ENCODE measurements around the gene ZEB1.

ZEB1 gene

DNA sequence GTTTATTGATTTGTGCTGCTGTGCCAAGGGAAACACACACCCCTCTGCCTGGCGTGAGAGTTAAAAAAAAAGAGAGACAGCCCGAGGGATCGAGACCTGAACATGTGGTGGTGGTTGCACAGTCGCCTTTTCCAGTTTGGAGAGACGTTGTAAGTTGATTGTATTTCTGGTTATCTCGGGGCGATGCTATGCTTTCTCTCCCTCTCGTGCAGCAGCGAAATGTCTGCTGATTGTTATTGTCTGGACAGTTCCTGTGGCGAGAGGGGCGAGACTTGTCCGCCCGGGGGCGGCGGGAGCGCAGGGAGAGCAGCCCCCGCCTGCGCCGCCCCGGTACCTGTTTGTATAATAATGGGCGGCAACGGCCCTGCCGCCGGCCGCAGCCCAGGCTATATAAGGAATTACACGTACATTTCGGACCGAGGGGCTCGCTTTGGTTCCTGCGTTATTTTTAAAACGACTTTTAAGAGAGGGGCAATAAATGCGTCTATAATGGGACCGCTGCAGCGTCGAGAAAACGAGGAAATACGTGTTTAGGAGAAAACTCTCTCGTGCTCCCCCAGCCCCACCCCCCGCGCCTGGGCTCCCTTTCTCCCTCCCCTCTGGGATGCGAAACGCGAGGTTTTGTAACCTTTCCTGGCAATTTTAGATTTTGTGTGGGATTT lies 1.7 kb downstream of the ZEB1 start (continued):
- no peak for TF ChIP-seq ZNF404 (tag by site-specific recombination; IDR thresholded peaks at IDR 0.05)
- TF ChIP-seq ZNF654 (tag by site-specific recombination; IDR thresholded peaks at IDR 0.05; ENCODE audit: low read depth) = no peak
- 0 out of 2 replicates have a peak, but pooled peaks have one; percentile 37 for TF ChIP-seq SCRT1 (tag by site-specific recombination; IDR thresholded peaks at IDR 0.05; ENCODE audit: borderline replicate concordance)
- no peak for TF ChIP-seq ZNF23 (tag by site-specific recombination; IDR thresholded peaks at IDR 0.05; ENCODE audit: borderline replicate concordance)
- no peak for TF ChIP-seq ZNF580 (tag by site-specific recombination; IDR thresholded peaks at IDR 0.05)
- no peak for TF ChIP-seq ZNF433 (tag by site-specific recombination; IDR thresholded peaks at IDR 0.05; ENCODE audit: low read depth)
- TF ChIP-seq, protein P1, sequence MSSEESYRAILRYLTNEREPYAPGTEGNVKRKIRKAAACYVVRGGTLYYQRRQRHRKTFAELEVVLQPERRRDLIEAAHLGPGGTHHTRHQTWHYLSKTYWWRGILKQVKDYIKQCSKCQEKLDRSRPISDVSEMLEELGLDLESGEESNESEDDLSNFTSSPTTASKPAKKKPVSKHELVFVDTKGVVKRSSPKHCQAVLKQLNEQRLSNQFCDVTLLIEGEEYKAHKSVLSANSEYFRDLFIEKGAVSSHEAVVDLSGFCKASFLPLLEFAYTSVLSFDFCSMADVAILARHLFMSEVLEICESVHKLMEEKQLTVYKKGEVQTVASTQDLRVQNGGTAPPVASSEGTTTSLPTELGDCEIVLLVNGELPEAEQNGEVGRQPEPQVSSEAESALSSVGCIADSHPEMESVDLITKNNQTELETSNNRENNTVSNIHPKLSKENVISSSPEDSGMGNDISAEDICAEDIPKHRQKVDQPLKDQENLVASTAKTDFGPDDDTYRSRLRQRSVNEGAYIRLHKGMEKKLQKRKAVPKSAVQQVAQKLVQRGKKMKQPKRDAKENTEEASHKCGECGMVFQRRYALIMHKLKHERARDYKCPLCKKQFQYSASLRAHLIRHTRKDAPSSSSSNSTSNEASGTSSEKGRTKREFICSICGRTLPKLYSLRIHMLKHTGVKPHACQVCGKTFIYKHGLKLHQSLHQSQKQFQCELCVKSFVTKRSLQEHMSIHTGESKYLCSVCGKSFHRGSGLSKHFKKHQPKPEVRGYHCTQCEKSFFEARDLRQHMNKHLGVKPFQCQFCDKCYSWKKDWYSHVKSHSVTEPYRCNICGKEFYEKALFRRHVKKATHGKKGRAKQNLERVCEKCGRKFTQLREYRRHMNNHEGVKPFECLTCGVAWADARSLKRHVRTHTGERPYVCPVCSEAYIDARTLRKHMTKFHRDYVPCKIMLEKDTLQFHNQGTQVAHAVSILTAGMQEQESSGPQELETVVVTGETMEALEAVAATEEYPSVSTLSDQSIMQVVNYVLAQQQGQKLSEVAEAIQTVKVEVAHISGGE (tag by site-specific recombination; conservative IDR thresholded peaks at IDR 0.05; ENCODE audit: low read depth) = 0 out of 2 replicates have a peak, but pooled peaks have one; percentile 9
- TF ChIP-seq HOXD13 (CRISPR knock-in tag; IDR thresholded peaks at IDR 0.05; ENCODE audit: borderline replicate concordance) = no peak
- TF ChIP-seq RBAK (tag by site-specific recombination; IDR thresholded peaks at IDR 0.05) = no peak
- TF ChIP-seq, protein P2, sequence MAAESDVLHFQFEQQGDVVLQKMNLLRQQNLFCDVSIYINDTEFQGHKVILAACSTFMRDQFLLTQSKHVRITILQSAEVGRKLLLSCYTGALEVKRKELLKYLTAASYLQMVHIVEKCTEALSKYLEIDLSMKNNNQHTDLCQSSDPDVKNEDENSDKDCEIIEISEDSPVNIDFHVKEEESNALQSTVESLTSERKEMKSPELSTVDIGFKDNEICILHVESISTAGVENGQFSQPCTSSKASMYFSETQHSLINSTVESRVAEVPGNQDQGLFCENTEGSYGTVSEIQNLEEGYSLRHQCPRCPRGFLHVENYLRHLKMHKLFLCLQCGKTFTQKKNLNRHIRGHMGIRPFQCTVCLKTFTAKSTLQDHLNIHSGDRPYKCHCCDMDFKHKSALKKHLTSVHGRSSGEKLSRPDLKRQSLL (tag by site-specific recombination; IDR thresholded peaks at IDR 0.05) = no peak
- TF ChIP-seq KLF1 (tag by site-specific recombination; IDR thresholded peaks at IDR 0.05) = peak; percentile 62; the same call in 1 of the 2 replicates
- peak; percentile 80 for TF ChIP-seq EGR2 (tag by site-specific recombination; IDR thresholded peaks at IDR 0.05; ENCODE audit: low read depth)
- TF ChIP-seq PATZ1 (tag by site-specific recombination; IDR thresholded peaks at IDR 0.05) = peak; percentile 87
- TF ChIP-seq ZNF223 (tag by site-specific recombination; IDR thresholded peaks at IDR 0.05) = no peak
- no peak for TF ChIP-seq ZNF548 (tag by site-specific recombination; IDR thresholded peaks at IDR 0.05)
- no peak for TF ChIP-seq ZNF19 (tag by site-specific recombination; IDR thresholded peaks at IDR 0.05; ENCODE audit: low read depth)
- TF ChIP-seq ZNF132 (tag by site-specific recombination; IDR thresholded peaks at IDR 0.05; ENCODE audit: borderline replicate concordance) = no peak
- TF ChIP-seq INSM2 (tag by site-specific recombination; IDR thresholded peaks at IDR 0.05) = no peak
- TF ChIP-seq ZNF423 (tag by site-specific recombination; IDR thresholded peaks at IDR 0.05) = no peak
- TF ChIP-seq ZNF600 (tag by site-specific recombination; IDR thresholded peaks at IDR 0.05) = no peak
- TF ChIP-seq, protein P3, sequence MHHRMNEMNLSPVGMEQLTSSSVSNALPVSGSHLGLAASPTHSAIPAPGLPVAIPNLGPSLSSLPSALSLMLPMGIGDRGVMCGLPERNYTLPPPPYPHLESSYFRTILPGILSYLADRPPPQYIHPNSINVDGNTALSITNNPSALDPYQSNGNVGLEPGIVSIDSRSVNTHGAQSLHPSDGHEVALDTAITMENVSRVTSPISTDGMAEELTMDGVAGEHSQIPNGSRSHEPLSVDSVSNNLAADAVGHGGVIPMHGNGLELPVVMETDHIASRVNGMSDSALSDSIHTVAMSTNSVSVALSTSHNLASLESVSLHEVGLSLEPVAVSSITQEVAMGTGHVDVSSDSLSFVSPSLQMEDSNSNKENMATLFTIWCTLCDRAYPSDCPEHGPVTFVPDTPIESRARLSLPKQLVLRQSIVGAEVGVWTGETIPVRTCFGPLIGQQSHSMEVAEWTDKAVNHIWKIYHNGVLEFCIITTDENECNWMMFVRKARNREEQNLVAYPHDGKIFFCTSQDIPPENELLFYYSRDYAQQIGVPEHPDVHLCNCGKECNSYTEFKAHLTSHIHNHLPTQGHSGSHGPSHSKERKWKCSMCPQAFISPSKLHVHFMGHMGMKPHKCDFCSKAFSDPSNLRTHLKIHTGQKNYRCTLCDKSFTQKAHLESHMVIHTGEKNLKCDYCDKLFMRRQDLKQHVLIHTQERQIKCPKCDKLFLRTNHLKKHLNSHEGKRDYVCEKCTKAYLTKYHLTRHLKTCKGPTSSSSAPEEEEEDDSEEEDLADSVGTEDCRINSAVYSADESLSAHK (tag by site-specific recombination; IDR thresholded peaks at IDR 0.05) = no peak
- peak; percentile 71; the same call in 1 of the 2 replicates for TF ChIP-seq ZSCAN30 (tag by site-specific recombination; IDR thresholded peaks at IDR 0.05)
- TF ChIP-seq REST (tag by site-specific recombination; IDR thresholded peaks at IDR 0.05) = peak; percentile 60

All from HEK293 (cell line).